Ecto neural progenitor cell (in vitro differentiated cells): Measurements from ENCODE around the gene STK25.

Source experiments
- DNase-seq: peaks from one replicate; pipeline ENCODE4 v3.0.0-alpha.2; 2018; ENCODE audit warnings: low spot score

The STK25 gene

DNA sequence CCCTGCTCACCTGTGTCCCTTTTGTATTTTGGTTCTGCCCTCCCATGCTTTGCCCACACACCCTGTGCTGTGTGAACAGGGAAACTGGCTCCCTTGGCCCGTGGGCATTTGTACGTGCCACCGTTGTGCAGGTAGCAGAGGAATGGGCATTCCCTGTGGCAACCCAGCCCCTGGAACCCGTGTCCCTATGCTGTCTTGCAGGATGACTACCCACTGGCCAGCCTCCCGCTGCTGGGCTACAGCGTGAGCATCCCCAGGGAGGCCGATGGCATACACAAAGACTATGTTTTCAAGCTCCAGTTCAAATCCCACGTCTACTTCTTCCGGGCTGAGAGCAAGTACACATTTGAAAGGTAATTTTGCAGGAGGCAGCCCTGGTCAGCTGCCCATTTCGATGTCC is 15.3 kb downstream of the STK25 start:
- no peak for DNase-seq

GRCh38 chr2:241492174-241492565 is 16.2 kb downstream of the STK25 start:
- DNase-seq: no peak

DNA sequence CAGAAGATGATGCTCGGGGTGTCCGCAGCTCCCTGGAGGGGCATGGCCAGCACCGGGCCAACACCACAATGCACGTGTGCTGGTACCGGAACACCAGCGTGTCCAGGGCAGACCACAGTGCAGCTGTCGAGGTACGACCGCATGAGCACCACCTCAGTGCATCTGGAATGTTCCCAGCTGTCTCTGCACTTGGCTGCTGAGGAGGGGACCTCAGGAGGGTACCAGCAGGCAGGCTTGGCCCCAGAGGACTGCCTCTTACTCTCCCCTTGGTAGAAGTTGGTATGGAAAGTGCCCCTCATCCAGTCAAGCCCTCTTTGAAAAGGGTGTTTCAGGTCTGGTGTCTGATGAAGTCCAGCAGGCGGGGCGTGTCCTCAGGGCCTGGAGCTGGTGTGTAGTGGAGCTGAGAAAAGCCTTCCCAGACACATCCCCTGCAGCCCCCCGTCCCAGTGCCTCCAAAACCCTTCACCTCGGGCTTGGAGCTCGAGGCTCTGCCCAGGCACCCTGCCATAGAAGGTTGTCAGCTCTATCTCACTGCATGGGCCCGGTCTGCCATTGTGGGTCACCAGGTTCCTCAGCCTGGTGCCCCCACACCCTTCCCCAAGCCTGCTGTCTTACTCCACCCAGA is 16.7 kb downstream of the STK25 start:
- no peak for DNase-seq

DNA sequence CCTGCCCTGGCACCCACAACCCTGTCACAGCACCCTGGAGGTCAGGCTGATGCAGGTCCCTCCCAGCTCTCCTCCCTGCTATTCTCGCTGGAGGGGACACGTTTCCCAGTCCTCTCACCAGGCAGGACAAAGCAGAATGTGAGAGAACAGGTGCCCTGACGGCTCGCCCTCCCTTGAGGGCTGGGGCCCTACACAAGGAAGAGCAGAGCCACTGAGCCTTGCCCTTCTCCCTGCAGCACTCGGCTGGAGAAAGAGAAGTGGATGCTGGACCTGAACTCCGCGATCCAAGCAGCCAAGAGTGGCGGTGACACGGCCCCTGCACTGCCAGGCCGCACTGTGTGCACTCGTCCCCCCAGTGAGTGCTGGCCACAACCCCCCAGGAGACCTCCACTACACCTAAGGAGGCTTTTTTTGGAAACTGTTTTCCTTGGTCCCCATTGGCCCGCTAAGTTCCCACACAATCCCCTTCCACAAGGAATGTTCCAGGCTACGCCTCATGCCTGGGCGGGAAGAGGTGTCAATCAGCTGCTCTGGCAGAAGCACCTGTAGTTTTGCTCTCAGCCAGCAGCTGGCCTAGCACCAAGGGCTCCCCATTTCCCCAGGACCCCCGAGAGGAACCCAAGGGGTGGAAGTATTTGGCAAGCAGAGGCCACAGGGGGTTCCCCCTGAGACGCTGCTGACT is 17.4 kb downstream of the STK25 start:
- no peak for DNase-seq

GRCh38 chr2:241489733-241490680 is 18.4 kb downstream of the STK25 start:
- no peak for DNase-seq

DNA sequence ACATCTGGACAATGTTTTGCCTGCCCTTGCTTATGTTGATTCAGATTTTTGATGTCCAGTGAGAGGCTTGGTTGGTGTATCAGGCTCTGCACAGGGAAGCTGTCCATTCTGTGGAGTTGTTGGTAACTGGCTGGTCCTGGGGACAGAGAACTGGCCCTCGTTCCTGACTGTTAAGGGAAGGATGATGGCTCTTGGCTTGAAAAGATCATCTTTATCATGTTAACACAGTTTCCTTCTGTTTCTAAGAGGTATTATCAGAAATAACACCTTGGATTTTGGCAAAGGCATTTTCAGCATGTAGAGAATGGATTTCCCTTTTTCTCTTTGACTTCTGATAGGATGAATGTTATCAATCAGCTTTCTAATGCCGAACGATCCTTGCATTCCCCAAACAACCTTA is 19.3 kb downstream of the STK25 start:
- no peak for DNase-seq

DNA sequence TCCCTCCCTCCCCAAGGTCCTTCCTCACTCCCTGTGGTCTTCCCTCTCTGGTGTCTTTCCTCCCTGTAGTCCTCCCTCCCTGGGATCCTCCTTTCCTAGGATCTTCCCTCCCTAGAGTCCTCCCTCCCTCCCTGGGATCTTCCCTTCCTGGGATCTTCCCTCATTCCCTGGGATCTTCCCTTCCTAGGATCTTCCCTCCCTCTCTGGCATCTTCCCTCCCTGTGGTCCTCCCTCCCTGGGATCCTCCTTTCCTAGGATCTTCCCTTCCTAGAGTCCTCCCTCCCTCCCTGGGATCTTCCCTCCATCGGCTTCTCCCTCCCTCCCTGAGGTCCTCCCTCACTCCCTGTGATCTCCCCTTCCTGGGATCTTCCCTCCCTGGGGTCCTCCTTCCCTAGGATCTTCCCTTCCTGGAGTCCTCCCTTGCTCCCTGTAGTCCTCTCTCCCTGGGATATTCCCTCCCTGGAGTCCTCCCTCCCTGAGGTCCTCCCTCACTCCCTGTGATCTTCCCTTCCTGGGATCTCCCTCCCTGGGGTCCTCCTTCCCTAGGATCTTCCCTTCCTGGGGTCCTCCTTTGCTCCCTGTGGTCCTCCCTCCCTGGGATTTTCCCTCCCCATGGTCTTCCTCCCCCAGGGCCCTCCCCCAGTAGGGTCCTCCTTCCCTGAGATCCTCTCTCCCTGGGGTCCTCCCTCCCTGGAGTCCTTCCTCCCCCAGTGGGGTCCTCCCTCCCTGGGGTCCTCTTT is 23.0 kb downstream of the STK25 start:
- no peak for DNase-seq

- no peak for DNase-seq
Measured at GRCh38 chr2:241483305-241483704, 25.1 kb downstream of the STK25 start.

DNA sequence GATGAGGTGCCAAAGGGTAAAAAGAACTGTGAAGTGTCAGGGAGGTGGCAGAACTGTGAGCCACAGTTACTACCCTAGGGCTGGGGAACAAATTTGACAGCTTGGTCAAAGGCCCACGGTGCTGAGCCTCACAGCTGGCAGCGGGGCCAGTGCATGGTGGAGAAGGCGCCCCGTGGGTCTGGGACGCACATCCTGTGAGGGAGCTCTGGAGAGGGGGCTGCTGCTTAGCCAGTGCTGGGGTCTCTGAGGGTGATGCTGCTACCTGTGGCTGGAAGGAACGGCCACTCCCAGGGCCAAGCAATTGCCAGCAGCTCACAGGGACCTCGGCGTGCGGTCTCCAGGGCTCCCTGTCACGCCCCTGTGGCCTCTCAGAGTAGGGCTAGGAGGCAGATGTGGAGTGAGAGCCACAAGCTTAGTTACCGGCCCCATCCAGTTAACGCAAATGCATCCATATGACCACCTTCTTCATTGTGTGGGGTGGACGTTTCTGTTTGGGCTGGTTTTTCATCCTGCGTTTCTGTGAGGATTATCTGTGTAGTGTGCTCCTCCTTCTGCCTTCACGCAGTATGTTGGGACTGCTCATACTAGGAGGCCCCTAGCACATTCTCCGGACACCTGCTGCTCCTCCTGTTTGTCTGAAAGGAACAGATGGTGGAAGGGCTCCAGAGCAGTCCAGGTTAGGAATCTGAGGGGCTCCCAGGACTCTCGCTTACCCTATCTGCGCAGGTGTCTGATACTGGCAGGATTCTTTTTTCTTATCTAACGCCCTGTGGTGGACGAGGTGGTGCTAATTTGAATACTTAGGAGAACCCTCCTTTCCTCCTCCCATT is 26.0 kb downstream of the STK25 start:
- no peak for DNase-seq

DNA sequence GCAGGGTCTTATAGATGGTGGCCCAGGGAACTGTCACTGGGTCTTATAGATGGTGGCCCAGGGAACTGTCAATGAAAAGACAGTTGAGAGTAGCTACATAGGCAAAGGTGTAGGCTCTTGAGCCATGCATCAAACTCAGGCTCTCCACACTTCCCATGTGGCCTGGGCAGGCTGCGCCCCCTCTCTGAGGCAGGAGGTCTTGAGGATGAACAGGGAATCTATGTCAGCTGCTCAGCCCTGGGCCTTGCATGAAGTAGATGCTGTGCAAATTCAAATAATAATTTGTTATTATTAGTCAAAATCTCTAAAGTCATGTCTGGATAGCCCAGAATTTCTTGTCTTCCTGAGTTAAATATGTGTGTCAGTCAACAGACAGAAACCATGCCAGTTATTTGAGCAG is 26.7 kb downstream of the STK25 start:
- DNase-seq: no peak

DNA sequence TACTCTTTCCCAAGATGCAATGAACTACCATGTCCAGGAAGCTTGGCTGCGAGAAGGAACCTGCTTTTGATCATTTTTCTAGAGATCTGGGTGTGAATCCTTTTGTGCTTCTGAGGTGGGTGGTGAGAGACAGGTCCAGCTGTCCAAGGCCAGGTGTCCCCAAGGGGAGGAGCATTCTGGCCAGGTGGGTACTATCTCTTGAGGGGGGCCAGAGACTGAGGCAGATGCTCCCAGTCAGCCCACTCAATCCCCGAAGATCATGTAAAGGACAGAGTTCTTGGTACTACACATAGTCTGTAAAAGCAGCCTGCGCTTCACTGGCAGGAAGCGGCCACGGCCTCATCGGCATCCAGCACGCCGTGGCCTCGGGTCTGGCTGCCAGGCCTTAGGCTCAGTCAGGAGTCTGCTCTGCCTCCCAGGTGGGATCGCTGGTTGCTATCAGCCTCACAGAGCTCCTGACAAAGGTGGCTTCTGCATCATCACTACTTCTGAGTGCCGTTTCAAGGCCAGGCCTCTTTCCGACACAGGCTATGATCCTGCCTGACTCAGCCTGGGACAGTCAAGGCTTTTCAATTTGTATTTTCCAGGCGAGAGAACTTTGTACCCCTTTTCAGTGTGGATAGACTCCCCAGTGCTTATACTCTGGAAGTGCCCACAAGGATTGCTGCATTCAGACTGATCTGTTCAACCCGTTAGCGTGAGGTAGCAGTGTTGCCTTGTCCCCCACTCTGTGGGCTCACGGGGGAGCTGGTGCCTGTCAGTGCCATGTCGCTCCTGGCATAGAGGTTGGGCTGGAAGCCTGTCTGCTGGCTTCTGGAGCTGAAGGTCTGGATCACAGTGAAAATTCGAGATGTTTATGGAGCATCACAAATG is 29.1 kb downstream of the STK25 start:
- no peak for DNase-seq

DNA sequence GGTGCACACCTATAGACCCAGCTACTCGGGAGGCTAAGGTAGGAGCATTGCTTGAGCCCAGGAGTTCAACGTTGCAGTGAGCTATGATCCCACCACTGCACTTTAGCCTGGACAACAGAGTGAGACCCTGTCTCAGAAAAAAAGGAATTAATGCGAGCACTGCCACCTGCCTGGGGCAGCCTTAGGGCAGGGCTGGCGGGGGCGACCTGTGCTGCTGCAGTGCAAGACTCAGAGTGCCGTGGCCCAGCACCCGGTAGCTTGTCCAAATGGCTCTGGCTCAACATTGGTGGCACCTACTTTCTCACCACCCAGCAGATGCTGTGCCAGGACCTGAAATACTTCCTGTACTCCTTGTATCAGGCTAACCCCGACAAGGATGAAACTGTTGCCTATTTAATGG is 30.2 kb downstream of the STK25 start:
- no peak for DNase-seq

GRCh38 chr2:241475267-241475666 is 33.1 kb downstream of the STK25 start:
- DNase-seq: no peak

- DNase-seq: no peak
Measured at GRCh38 chr2:241473399-241473798, 35.0 kb downstream of the STK25 start.

- no peak for DNase-seq
Measured at GRCh38 chr2:241469746-241470145, 38.6 kb downstream of the STK25 start.

GRCh38 chr2:241468476-241468781 is 40.0 kb downstream of the STK25 start:
- DNase-seq: no peak

GRCh38 chr2:241467777-241468475 is 40.5 kb downstream of the STK25 start:
- no peak for DNase-seq

GRCh38 chr2:241466230-241466629 is 42.2 kb downstream of the STK25 start:
- DNase-seq: no peak

DNA sequence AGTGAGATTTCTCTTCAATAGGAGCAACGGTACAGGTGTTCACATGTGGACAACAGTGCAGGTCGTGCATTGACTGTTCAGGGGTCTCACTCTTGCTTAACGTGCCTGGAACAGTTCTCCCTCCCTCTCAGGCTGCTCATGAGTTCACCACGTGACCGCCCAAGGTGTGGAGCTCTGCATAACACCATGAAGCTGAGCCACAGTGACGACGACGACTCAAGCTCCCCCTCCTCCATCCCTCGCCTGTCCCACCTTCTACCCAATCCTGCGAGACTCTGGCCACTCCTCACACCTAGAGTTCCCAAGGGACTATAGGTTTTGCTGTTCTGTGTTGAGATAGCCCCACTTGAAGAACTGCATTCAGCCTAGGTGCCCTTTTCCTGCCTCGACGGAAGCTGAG is 42.8 kb downstream of the STK25 start:
- DNase-seq: no peak
